K562 (cell line): ENCODE results near the gene RFWD3. TPM values are rescaled to one million over a fixed set of nuclear protein-coding genes. Genes with fewer than 3 reads are reported as not detected.

Experiments
- BCL6 ChIP-seq: fragments of 250-450 bp; sonication (Bioruptor Pico); IDR thresholded peaks from 2 replicates; pipeline ENCODE4 v1.4.0; 2020
- EP300 ChIP-seq: IDR thresholded peaks from 2 replicates; pipeline ENCODE4 v1.6.1; 2012; ENCODE audit warnings: low read length, improper control_type of control experiment
- ERF ChIP-seq: fragments of 450-650 bp; formaldehyde crosslinking; IDR thresholded peaks from 2 replicates; pipeline ENCODE4 v1.4.0; 2020; ENCODE audit warnings: mild to moderate bottlenecking, mixed read lengths
- HDAC1 ChIP-seq, 2 experiments: fragments of 450-650 bp; IDR thresholded peaks; 2 replicates each; pipeline ENCODE4 v1.6.1; 2016 to 2017; ENCODE audit warnings: inconsistent platforms in 1 of 2, mild to moderate bottlenecking in 1 of 2, moderate library complexity in 1 of 2
- HLTF ChIP-seq: fragments of 450-650 bp; IDR thresholded peaks from 2 replicates; pipeline ENCODE4 v1.6.1; 2016
- KHSRP ChIP-seq: fragments of 450-650 bp; IDR thresholded peaks from 2 replicates; pipeline ENCODE4 v1.6.1; 2017
- MLLT1 ChIP-seq, 2 experiments: fragments of 450-650 bp; IDR thresholded peaks; 2 replicates each; pipeline ENCODE4 v1.6.1; 2016
- MTF1 ChIP-seq: fragments of 250-450 bp; sonication (Bioruptor Pico); IDR thresholded peaks from 2 replicates; pipeline ENCODE4 v1.9.0; 2021; ENCODE audit warnings: moderate library complexity, mild to moderate bottlenecking, inconsistent platforms, borderline replicate concordance
- RBM17 ChIP-seq: fragments of 200-400 bp; formaldehyde crosslinking; IDR thresholded peaks from 2 replicates; pipeline ENCODE4 v1.6.1; 2017; ENCODE audit warnings: low read depth, mild to moderate bottlenecking, low read length, borderline replicate concordance
- SP2 ChIP-seq: IDR thresholded peaks from 2 replicates; pipeline ENCODE4 v1.6.1; 2011; ENCODE audit warnings: mild to moderate bottlenecking, low read depth, low read length, moderate library complexity; ENCODE audit not compliant: poor library complexity, severe bottlenecking; ENCODE audit errors: extremely low read depth
- ZNF311 ChIP-seq: fragments of 250-450 bp; sonication (Bioruptor Pico); IDR thresholded peaks from 2 replicates; pipeline ENCODE4 v1.4.0; 2020; ENCODE audit warnings: mild to moderate bottlenecking, moderate library complexity
- polyA plus RNA-seq, 8 experiments: library from polyadenylated mRNA; depleted of rRNA in 4 of 8; stranded (reverse) in 5 of 8; unstranded in 3 of 8; fragments of >200 nt; fragmentation: Nextera tagmentation in 2 of 8; fragmentation: Illumina TruSeq in 1 of 8; extraction: Ambion mirVana in 2 of 8; extraction: Trizol in 1 of 8; gene quantifications; 2 replicates each; pipeline versions ENCODE4 v1.2.1 to v1.2.3, GENCODE V29; 2011 to 2014; ENCODE audit warnings: inconsistent platforms in 1 of 8, missing spikeins in 1 of 8
- total RNA-seq, 7 experiments: library from RNA; depleted of rRNA in 6 of 7; stranded (reverse); fragments of >200 nt in 6 of 7; fragmentation: Illumina TruSeq in 2 of 7; extraction: Trizol in 2 of 7; gene quantifications; 2 replicates each; pipeline versions ENCODE4 v1.2.1 to v1.2.3, GENCODE V29; 2011 to 2021; ENCODE audit warnings: low replicate concordance in 1 of 7
- TF ChIP-seq, protein P1 (sequence below): fragments of 150-350 bp; conservative IDR thresholded peaks from 2 replicates; pipeline ENCODE4 v1.6.1; 2014; ENCODE audit warnings: low read length
- TF ChIP-seq, protein P2 (sequence below): fragments of 450-650 bp; formaldehyde crosslinking; IDR thresholded peaks from 2 replicates; pipeline ENCODE4 v1.4.0; 2020; ENCODE audit warnings: mild to moderate bottlenecking, moderate library complexity
- TF ChIP-seq, protein P3 (sequence below): fragments of 200-400 bp; formaldehyde crosslinking; IDR thresholded peaks from 2 replicates; pipeline ENCODE4 v1.6.1; 2017; ENCODE audit warnings: mild to moderate bottlenecking, low read depth, low read length, moderate library complexity
- TF ChIP-seq, protein P4 (sequence below): fragments of 250-450 bp; sonication (Bioruptor Pico); IDR thresholded peaks from 2 replicates; pipeline ENCODE4 v1.4.0; 2020; ENCODE audit warnings: mild to moderate bottlenecking, moderate library complexity

RFWD3 gene
- total and polyA plus RNA-seq, 9 of the 15 experiments (the other 6 are each of a cell fraction or from before 2014, with no cell fraction given): 20.8 to 121 (median 79.0) TPM

- TF ChIP-seq, protein P1, sequence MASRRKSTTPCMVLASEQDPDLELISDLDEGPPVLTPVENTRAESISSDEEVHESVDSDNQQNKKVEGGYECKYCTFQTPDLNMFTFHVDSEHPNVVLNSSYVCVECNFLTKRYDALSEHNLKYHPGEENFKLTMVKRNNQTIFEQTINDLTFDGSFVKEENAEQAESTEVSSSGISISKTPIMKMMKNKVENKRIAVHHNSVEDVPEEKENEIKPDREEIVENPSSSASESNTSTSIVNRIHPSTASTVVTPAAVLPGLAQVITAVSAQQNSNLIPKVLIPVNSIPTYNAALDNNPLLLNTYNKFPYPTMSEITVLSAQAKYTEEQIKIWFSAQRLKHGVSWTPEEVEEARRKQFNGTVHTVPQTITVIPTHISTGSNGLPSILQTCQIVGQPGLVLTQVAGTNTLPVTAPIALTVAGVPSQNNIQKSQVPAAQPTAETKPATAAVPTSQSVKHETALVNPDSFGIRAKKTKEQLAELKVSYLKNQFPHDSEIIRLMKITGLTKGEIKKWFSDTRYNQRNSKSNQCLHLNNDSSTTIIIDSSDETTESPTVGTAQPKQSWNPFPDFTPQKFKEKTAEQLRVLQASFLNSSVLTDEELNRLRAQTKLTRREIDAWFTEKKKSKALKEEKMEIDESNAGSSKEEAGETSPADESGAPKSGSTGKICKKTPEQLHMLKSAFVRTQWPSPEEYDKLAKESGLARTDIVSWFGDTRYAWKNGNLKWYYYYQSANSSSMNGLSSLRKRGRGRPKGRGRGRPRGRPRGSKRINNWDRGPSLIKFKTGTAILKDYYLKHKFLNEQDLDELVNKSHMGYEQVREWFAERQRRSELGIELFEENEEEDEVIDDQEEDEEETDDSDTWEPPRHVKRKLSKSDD: no peak
- TF ChIP-seq HLTF: peak; percentile 57; the same call in 1 of the 2 replicates
- TF ChIP-seq KHSRP: no peak
- TF ChIP-seq, protein P2, sequence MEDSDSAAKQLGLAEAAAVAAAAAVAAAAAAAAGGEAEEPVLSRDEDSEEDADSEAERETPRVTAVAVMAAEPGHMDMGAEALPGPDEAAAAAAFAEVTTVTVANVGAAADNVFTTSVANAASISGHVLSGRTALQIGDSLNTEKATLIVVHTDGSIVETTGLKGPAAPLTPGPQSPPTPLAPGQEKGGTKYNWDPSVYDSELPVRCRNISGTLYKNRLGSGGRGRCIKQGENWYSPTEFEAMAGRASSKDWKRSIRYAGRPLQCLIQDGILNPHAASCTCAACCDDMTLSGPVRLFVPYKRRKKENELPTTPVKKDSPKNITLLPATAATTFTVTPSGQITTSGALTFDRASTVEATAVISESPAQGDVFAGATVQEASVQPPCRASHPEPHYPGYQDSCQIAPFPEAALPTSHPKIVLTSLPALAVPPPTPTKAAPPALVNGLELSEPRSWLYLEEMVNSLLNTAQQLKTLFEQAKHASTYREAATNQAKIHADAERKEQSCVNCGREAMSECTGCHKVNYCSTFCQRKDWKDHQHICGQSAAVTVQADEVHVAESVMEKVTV (CRISPR knock-in tag): no peak
- no peak for TF ChIP-seq BCL6
- TF ChIP-seq MTF1 (CRISPR knock-in tag): no peak
- TF ChIP-seq, protein P3, sequence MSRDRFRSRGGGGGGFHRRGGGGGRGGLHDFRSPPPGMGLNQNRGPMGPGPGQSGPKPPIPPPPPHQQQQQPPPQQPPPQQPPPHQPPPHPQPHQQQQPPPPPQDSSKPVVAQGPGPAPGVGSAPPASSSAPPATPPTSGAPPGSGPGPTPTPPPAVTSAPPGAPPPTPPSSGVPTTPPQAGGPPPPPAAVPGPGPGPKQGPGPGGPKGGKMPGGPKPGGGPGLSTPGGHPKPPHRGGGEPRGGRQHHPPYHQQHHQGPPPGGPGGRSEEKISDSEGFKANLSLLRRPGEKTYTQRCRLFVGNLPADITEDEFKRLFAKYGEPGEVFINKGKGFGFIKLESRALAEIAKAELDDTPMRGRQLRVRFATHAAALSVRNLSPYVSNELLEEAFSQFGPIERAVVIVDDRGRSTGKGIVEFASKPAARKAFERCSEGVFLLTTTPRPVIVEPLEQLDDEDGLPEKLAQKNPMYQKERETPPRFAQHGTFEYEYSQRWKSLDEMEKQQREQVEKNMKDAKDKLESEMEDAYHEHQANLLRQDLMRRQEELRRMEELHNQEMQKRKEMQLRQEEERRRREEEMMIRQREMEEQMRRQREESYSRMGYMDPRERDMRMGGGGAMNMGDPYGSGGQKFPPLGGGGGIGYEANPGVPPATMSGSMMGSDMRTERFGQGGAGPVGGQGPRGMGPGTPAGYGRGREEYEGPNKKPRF: no peak
- no peak for TF ChIP-seq ERF (CRISPR knock-in tag)
- peak; percentile 35; the same call in 1 of the 2 replicates for TF ChIP-seq EP300
- TF ChIP-seq RBM17: no peak
- TF ChIP-seq SP2: no peak
- no peak for TF ChIP-seq ZNF311 (CRISPR knock-in tag)
- TF ChIP-seq HDAC1 (IDR thresholded peaks at IDR 0.05): peak in 1 of 2 experiments; percentile 42; a peak in 1 of 4 replicates
- TF ChIP-seq, protein P4, sequence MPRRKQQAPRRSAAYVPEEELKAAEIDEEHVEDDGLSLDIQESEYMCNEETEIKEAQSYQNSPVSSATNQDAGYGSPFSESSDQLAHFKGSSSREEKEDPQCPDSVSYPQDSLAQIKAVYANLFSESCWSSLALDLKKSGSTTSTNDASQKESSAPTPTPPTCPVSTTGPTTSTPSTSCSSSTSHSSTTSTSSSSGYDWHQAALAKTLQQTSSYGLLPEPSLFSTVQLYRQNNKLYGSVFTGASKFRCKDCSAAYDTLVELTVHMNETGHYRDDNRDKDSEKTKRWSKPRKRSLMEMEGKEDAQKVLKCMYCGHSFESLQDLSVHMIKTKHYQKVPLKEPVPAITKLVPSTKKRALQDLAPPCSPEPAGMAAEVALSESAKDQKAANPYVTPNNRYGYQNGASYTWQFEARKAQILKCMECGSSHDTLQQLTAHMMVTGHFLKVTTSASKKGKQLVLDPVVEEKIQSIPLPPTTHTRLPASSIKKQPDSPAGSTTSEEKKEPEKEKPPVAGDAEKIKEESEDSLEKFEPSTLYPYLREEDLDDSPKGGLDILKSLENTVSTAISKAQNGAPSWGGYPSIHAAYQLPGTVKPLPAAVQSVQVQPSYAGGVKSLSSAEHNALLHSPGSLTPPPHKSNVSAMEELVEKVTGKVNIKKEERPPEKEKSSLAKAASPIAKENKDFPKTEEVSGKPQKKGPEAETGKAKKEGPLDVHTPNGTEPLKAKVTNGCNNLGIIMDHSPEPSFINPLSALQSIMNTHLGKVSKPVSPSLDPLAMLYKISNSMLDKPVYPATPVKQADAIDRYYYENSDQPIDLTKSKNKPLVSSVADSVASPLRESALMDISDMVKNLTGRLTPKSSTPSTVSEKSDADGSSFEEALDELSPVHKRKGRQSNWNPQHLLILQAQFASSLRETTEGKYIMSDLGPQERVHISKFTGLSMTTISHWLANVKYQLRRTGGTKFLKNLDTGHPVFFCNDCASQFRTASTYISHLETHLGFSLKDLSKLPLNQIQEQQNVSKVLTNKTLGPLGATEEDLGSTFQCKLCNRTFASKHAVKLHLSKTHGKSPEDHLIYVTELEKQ (CRISPR knock-in tag): no peak
- TF ChIP-seq MLLT1 (IDR thresholded peaks at IDR 0.05): 0 out of 4 replicates have a peak, but pooled peaks of 1 of the 2 experiments have one; percentile 22
These were observed 60.0 kb downstream of the RFWD3 start, which contains the start of gene GLG1 (continued) for GRCh38 chr16:74606521-74607309.
